Vagina (tissue), 2 donors: ENCODE results near the gene TUBB3.

Experiments used
- POLR2A ChIP-seq, 2 donors: fragments of 450-650 bp; IDR thresholded peaks; one replicate each; pipeline ENCODE4 v1.6.1; 2017; ENCODE audit warnings: antibody characterized with exemption in 2 of 2, mild to moderate bottlenecking in 2 of 2, moderate library complexity in 2 of 2
- POLR2AphosphoS5 ChIP-seq, 2 donors: sonication (generic); formaldehyde crosslinking; IDR thresholded peaks; one replicate each; pipeline ENCODE4 v1.9.0; 2017; ENCODE audit warnings: antibody characterized with exemption in 2 of 2, mild to moderate bottlenecking in 2 of 2, low read depth in 1 of 2; ENCODE audit not compliant: insufficient read depth in 1 of 2
- TF ChIP-seq, protein P1 (sequence below), 3 experiments: fragments of 450-650 bp in 2 of 3; fragments of 200-600 bp in 1 of 3; sonication (generic) in 1 of 3; IDR thresholded peaks; one replicate each; pipeline ENCODE4 v1.5.1; 2017 to 2019; ENCODE audit warnings: antibody characterized with exemption in 3 of 3, mild to moderate bottlenecking in 2 of 3, moderate library complexity in 2 of 3

DNA sequence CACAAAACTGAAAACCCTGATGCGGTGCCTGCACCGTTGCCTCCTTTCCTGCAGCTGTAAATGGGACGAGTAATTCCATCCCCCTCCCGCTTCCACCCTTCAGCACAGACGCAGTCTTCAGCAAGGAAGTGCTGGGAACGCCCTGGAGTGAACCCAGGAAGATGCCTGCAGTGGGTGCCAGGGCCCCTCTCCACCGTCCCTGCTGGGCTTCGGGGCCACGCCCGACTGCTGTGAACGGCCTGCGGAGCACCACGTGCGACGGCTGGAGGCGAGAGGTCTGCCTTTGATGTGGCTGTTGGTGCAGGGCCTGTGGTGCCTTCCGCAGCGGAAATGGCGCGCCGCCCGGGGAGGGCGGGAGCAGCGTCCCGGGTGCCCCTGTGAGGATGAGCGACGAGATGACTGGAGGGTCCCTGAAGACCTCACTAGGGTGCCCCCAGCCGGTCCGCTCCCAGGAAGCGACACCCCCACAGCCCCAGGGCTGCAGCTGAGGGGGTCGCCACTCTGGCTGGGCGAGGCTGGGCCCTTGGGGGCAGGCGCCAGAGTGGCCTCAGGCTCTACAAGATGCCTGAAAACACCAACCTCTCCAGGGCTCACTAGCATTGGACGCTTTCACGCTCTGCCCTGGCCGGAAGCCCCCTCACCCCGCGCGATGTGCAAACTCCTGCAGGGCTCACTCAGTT lies 5.2 kb upstream of the TUBB3 start:
- TF ChIP-seq, protein P1, sequence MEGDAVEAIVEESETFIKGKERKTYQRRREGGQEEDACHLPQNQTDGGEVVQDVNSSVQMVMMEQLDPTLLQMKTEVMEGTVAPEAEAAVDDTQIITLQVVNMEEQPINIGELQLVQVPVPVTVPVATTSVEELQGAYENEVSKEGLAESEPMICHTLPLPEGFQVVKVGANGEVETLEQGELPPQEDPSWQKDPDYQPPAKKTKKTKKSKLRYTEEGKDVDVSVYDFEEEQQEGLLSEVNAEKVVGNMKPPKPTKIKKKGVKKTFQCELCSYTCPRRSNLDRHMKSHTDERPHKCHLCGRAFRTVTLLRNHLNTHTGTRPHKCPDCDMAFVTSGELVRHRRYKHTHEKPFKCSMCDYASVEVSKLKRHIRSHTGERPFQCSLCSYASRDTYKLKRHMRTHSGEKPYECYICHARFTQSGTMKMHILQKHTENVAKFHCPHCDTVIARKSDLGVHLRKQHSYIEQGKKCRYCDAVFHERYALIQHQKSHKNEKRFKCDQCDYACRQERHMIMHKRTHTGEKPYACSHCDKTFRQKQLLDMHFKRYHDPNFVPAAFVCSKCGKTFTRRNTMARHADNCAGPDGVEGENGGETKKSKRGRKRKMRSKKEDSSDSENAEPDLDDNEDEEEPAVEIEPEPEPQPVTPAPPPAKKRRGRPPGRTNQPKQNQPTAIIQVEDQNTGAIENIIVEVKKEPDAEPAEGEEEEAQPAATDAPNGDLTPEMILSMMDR (IDR thresholded peaks at IDR 0.05) = no peak
- TF ChIP-seq POLR2A (IDR thresholded peaks at IDR 0.05) (no peak), POLR2AphosphoS5 (IDR thresholded peaks at IDR 0.05; ENCODE audit: insufficient read depth in 1 of 2, low read depth in 1 of 2) (peak; percentile 60 to 85)
